ENCODE data around the gene GRM2.

GRCh38 chr3:51682526-51682925, 24.3 kb upstream of the GRM2 start:
- TF ChIP-seq SIN3A (conservative IDR thresholded peaks at IDR 0.05 in 1 of 2, IDR thresholded peaks at IDR 0.05 in 1 of 2; ENCODE audit: low read depth in 1 of 2, low read length in 2 of 2) (no peak), EP300 (IDR thresholded peaks at IDR 0.05; ENCODE audit: borderline replicate concordance in 1 of 2, low read depth in 2 of 2, low read length in 2 of 2) (no peak), TAF7 (optimal IDR thresholded peaks at IDR 0.05; ENCODE audit: borderline replicate concordance, low read depth, low read length) (no peak), KDM1A (IDR thresholded peaks at IDR 0.05; ENCODE audit: borderline replicate concordance, low read length) (no peak)

All from H1 (cell line).